GM19468 (cell line): ENCODE data around the gene USP38.
"Not testable (repeated sequence)": the region's sequence is repeated elsewhere in the genome, so short reads cannot be mapped to it uniquely, and the experiment has no call there.

ENCODE experiments used
- ATAC-seq: cut with Tn5 transposase; IDR thresholded peaks from one replicate; pipeline ENCODE4 v1.9.1; 2021; ENCODE audit warnings: mild to moderate bottlenecking, moderate library complexity, moderate number of reproducible peaks; ENCODE audit not compliant: unreplicated experiment; ENCODE audit errors: extremely low read depth

USP38 gene

GRCh38 chr4:143257356-143257755 is 72.6 kb downstream of the USP38 start:
- ATAC-seq: no peak

GRCh38 chr4:143260750-143261149 is 76.0 kb downstream of the USP38 start:
- no peak for ATAC-seq

- no peak for ATAC-seq
Observed at GRCh38 chr4:143262838-143263237, 78.1 kb downstream of the USP38 start.

- not testable (repeated sequence) for ATAC-seq
Observed at GRCh38 chr4:143267690-143268089, 83.0 kb downstream of the USP38 start.

- no peak for ATAC-seq
Observed at GRCh38 chr4:143270256-143270838, 85.6 kb downstream of the USP38 start.
